Lower leg skin (tissue), 3 donors: Measurements from ENCODE around the gene RNF227.

ENCODE experiments used
- POLR2A ChIP-seq, 2 donors: fragments of 450-650 bp; IDR thresholded peaks; one replicate each; pipeline ENCODE4 v1.6.1; 2016 to 2017; ENCODE audit warnings: antibody characterized with exemption in 2 of 2, mild to moderate bottlenecking in 1 of 2, moderate library complexity in 1 of 2
- TF ChIP-seq, protein P1 (sequence below), 3 donors: fragments of 450-650 bp; IDR thresholded peaks; one replicate each; pipeline ENCODE4 v1.5.1; 2016; ENCODE audit warnings: antibody characterized with exemption in 3 of 3, mild to moderate bottlenecking in 3 of 3, moderate library complexity in 2 of 3

DNA sequence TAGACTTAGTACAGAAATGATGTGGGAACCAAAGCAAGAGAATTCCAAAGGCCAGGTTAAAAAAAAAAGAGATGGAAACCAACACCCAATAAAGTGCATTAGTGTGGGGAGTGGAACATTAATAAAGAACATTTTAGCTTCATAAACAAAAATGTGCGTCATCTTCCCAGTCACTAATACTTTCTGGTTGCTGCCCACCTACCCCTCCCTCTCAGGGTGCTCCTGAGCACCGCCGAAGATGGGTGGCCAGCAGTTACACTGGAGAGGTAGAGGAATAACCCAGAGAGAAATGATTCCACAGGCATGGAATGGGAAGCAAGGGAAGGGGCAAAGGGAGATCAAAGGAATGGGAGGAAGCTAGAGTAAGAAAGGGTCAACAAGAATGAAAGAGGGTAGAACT lies 33.5 kb downstream of the RNF227 start:
- TF ChIP-seq, protein P1, sequence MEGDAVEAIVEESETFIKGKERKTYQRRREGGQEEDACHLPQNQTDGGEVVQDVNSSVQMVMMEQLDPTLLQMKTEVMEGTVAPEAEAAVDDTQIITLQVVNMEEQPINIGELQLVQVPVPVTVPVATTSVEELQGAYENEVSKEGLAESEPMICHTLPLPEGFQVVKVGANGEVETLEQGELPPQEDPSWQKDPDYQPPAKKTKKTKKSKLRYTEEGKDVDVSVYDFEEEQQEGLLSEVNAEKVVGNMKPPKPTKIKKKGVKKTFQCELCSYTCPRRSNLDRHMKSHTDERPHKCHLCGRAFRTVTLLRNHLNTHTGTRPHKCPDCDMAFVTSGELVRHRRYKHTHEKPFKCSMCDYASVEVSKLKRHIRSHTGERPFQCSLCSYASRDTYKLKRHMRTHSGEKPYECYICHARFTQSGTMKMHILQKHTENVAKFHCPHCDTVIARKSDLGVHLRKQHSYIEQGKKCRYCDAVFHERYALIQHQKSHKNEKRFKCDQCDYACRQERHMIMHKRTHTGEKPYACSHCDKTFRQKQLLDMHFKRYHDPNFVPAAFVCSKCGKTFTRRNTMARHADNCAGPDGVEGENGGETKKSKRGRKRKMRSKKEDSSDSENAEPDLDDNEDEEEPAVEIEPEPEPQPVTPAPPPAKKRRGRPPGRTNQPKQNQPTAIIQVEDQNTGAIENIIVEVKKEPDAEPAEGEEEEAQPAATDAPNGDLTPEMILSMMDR (IDR thresholded peaks at IDR 0.05) = no peak
- TF ChIP-seq POLR2A (IDR thresholded peaks at IDR 0.05) = no peak
